B cell (primary cell): Measurements from ENCODE around the gene PCGF2.

ENCODE experiments used
- CTCF ChIP-seq: fragments of 200-600 bp; IDR thresholded peaks from one replicate; pipeline ENCODE4 v1.8.0; 2022; ENCODE audit warnings: antibody characterized with exemption, mild to moderate bottlenecking
- EZH2 ChIP-seq: IDR thresholded peaks from 2 replicates; pipeline ENCODE4 v1.6.1; 2012; ENCODE audit warnings: borderline replicate concordance, low read depth, mild to moderate bottlenecking, moderate library complexity, low read length; ENCODE audit not compliant: insufficient read depth, poor library complexity, severe bottlenecking

- TF ChIP-seq CTCF (no peak), EZH2 (no peak)
These were observed 46.1 kb upstream of the PCGF2 start for GRCh38 chr17:38794221-38794620.
